Activated CD4-positive, alpha-beta memory T cell treated with anti-CD3 and anti-CD28 coated beads, Interleukin-2, amount 10 ng/mL, durations not matched to agents 7 days and 5 days (primary cell): ENCODE measurements around the gene MALAT1. TPM values are rescaled to one million over a fixed set of nuclear protein-coding genes. Genes with fewer than 3 reads are reported as not detected.
A peak's percentile ranks its signal among the peaks of the same experiment; 100 is the strongest.

Experiments used
- CTCF ChIA-PET: fragments of 350-600 bp; sonication (Branson Sonifier 250); formaldehyde crosslinking; loops from one replicate; lab custom pipeline; 2021; ENCODE audit warnings: antibody characterized with exemption, inconsistent platforms; lab: Charles Lee
- POLR2A ChIA-PET: fragments of 350-600 bp; sonication (Branson Sonifier 250); formaldehyde crosslinking; loops from one replicate; lab custom pipeline; 2021; ENCODE audit warnings: antibody characterized with exemption; lab: Charles Lee
- DNase-seq: peaks from one replicate; pipeline ENCODE4 v3.0.0-alpha.2; 2020
- H3K27ac Mint-ChIP-seq: one replicate; pipeline ENCODE4 v1.8.0; 2021; ENCODE audit warnings: mild to moderate bottlenecking, mixed read lengths
- H3K27me3 Mint-ChIP-seq: one replicate; pipeline ENCODE4 v1.8.0; 2021; ENCODE audit warnings: mixed read lengths
- H3K36me3 Mint-ChIP-seq: one replicate; pipeline ENCODE4 v1.8.0; 2021; ENCODE audit warnings: low read depth, mixed read lengths
- H3K4me1 Mint-ChIP-seq: one replicate; pipeline ENCODE4 v1.8.0; 2021; ENCODE audit warnings: mixed read lengths
- H3K4me3 Mint-ChIP-seq: one replicate; pipeline ENCODE4 v1.8.0; 2021; ENCODE audit warnings: mild to moderate bottlenecking, mixed read lengths
- H3K9me3 Mint-ChIP-seq: one replicate; pipeline ENCODE4 v1.8.0; 2021; ENCODE audit warnings: mixed read lengths
- total RNA-seq, 2 experiments: library from RNA; stranded (reverse); gene quantifications; one replicate each; pipeline ENCODE4 v1.2.3, GENCODE V29; 2021

Gene MALAT1
- total RNA-seq, 2 experiments from 2014 or later, result 7,674 to 7,759 TPM

- Mint-ChIP-seq H3K27me3 (no peaks in the 10 kb centered on the region), H3K27ac (no peak overlapping the region)
- CTCF ChIA-PET, result interaction anchor here (1.5 to 20.8 kb wide), 3 partner anchors 30 to 120 kb away, joined by 4 to 447 read pairs (median 4); partner anchors contain the start of gene NEAT1
Measured at GRCh38 chr11:65501472-65502273, 2.8 kb downstream of the MALAT1 start.

GRCh38 chr11:65502274-65502554 lies 3.4 kb downstream of the MALAT1 start:
- no peaks in the 10 kb centered on the region for H3K27me3 Mint-ChIP-seq
- no peaks in the 10 kb centered on the region for H3K36me3 Mint-ChIP-seq
- no peak overlapping the region for H3K27ac Mint-ChIP-seq
- ChIA-PET POLR2A (interaction anchor here (0.8 to 28.9 kb wide), 31 partner anchors 7 to 642 kb away, joined by 3 to 6840 read pairs (median 5); partner anchors contain the start of genes CCDC85B, DPF2, EHBP1L1 and EHD1), CTCF (interaction anchor here (1.5 to 20.8 kb wide), 3 partner anchors 30 to 121 kb away, joined by 4 to 447 read pairs (median 4); partner anchors contain the start of gene NEAT1)
- peaks cover 35% of the 10 kb centered on the region for H3K4me1 Mint-ChIP-seq
- H3K9me3 Mint-ChIP-seq, result no peaks in the 10 kb centered on the region
- DNase-seq, result no peak
- H3K4me3 Mint-ChIP-seq, result no peak overlapping the region

More at GRCh38 chr11:65501472-65502273, 2.8 kb downstream of the MALAT1 start:
- no peak for DNase-seq
- peaks cover 34% of the 10 kb centered on the region for H3K4me1 Mint-ChIP-seq
- H3K9me3 Mint-ChIP-seq, result no peaks in the 10 kb centered on the region
- no peaks in the 10 kb centered on the region for H3K36me3 Mint-ChIP-seq
- POLR2A ChIA-PET, result interaction anchor here (0.8 to 28.9 kb wide), 32 partner anchors 8 to 642 kb away, joined by 3 to 6840 read pairs (median 6); partner anchors contain the start of genes CCDC85B, DPF2, EHBP1L1 and EHD1
- H3K4me3 Mint-ChIP-seq, result no peak overlapping the region

- no peak for DNase-seq
- no peak overlapping the region for H3K4me3 Mint-ChIP-seq
- H3K27me3 Mint-ChIP-seq, result no peaks in the 10 kb centered on the region
- no peaks in the 10 kb centered on the region for H3K9me3 Mint-ChIP-seq
- peaks cover 40% of the 10 kb centered on the region for H3K4me1 Mint-ChIP-seq
- H3K27ac Mint-ChIP-seq, result no peak overlapping the region
- CTCF ChIA-PET, result interaction anchor here (1.5 to 20.8 kb wide), 3 partner anchors 31 to 121 kb away, joined by 4 to 447 read pairs (median 4); partner anchors contain the start of gene NEAT1
- POLR2A ChIA-PET, result interaction anchor here (0.6 to 28.9 kb wide), 31 partner anchors 7 to 643 kb away, joined by 3 to 6840 read pairs (median 5); partner anchors contain the start of genes CCDC85B, DPF2, EHBP1L1 and EHD1
- H3K36me3 Mint-ChIP-seq, result no peaks in the 10 kb centered on the region
Measured at GRCh38 chr11:65502555-65503367, 3.9 kb downstream of the MALAT1 start.

- DNase-seq, result no peak
- ChIA-PET CTCF (interaction anchor here (1.5 to 20.8 kb wide), 2 partner anchors 31 to 81 kb away, joined by 4 to 447 read pairs; partner anchors contain the start of gene NEAT1), POLR2A (interaction anchor here (0.9 to 28.9 kb wide), 15 partner anchors 22 to 387 kb away, joined by 3 to 6840 read pairs (median 11); partner anchors contain the start of genes CCDC85B, DPF2, EHBP1L1 and FRMD8)
- no peaks in the 10 kb centered on the region for H3K27me3 Mint-ChIP-seq
- no peaks in the 10 kb centered on the region for H3K36me3 Mint-ChIP-seq
- H3K4me1 Mint-ChIP-seq, result peaks cover 42% of the 10 kb centered on the region
- peak overlapping the region; percentile 70 for H3K27ac Mint-ChIP-seq
- H3K4me3 Mint-ChIP-seq, result no peak overlapping the region
- H3K9me3 Mint-ChIP-seq, result no peaks in the 10 kb centered on the region
Measured at GRCh38 chr11:65503368-65503948, 4.6 kb downstream of the MALAT1 start.

- no peak overlapping the region for H3K4me3 Mint-ChIP-seq
- peaks cover 43% of the 10 kb centered on the region for H3K4me1 Mint-ChIP-seq
- H3K27ac Mint-ChIP-seq, result peak overlapping the region; percentile 70
- ChIA-PET CTCF (interaction anchor here (1.6 to 20.8 kb wide), 2 partner anchors 82 to 189 kb away, joined by 4 to 447 read pairs; partner anchors contain the start of genes CDC42EP2 and NEAT1), POLR2A (interaction anchor here (0.7 to 28.9 kb wide), 27 partner anchors 5 to 242 kb away, joined by 3 to 6840 read pairs (median 9); partner anchors contain the start of genes DPF2, FRMD8, MALAT1 and NEAT1)
- no peaks in the 10 kb centered on the region for H3K27me3 Mint-ChIP-seq
- H3K36me3 Mint-ChIP-seq, result no peaks in the 10 kb centered on the region
- H3K9me3 Mint-ChIP-seq, result no peaks in the 10 kb centered on the region
- no peak for DNase-seq
Measured at GRCh38 chr11:65503949-65504673, 5.3 kb downstream of the MALAT1 start.

GRCh38 chr11:65504674-65505465 lies 6.0 kb downstream of the MALAT1 start:
- H3K27me3 Mint-ChIP-seq, result no peaks in the 10 kb centered on the region
- no peak overlapping the region for H3K4me3 Mint-ChIP-seq
- peaks cover 46% of the 10 kb centered on the region for H3K4me1 Mint-ChIP-seq
- DNase-seq, result no peak
- ChIA-PET POLR2A (interaction anchor here (0.6 to 28.9 kb wide), 33 partner anchors 6 to 243 kb away, joined by 3 to 6840 read pairs (median 8); partner anchors contain the start of genes DPF2, FRMD8, KAT5 and MALAT1), CTCF (interaction anchor here (1.2 to 20.8 kb wide), 4 partner anchors 20 to 190 kb away, joined by 4 to 447 read pairs (median 8); partner anchors contain the start of genes CDC42EP2, NEAT1 and SCYL1)
- no peaks in the 10 kb centered on the region for H3K9me3 Mint-ChIP-seq
- H3K36me3 Mint-ChIP-seq, result no peaks in the 10 kb centered on the region
- H3K27ac Mint-ChIP-seq, result peak overlapping the region; percentile 70

GRCh38 chr11:65505466-65506289 lies 6.8 kb downstream of the MALAT1 start:
- DNase-seq, result no peak
- peak overlapping the region; percentile 70 for H3K27ac Mint-ChIP-seq
- H3K36me3 Mint-ChIP-seq, result no peaks in the 10 kb centered on the region
- H3K4me3 Mint-ChIP-seq, result no peak overlapping the region
- H3K9me3 Mint-ChIP-seq, result no peaks in the 10 kb centered on the region
- H3K27me3 Mint-ChIP-seq, result no peaks in the 10 kb centered on the region
- H3K4me1 Mint-ChIP-seq, result peaks cover 50% of the 10 kb centered on the region
- ChIA-PET CTCF (interaction anchor here (0.7 to 20.8 kb wide), 6 partner anchors 7 to 191 kb away, joined by 3 to 447 read pairs (median 8); partner anchors contain the start of genes CDC42EP2, MALAT1, NEAT1 and SCYL1), POLR2A (interaction anchor here (0.6 to 28.9 kb wide), 38 partner anchors 6 to 997 kb away, joined by 3 to 6840 read pairs (median 6); partner anchors contain the start of genes DPF2, FRMD8, KAT5 and MALAT1)

- H3K36me3 Mint-ChIP-seq, result no peaks in the 10 kb centered on the region
- H3K27me3 Mint-ChIP-seq, result no peaks in the 10 kb centered on the region
- CTCF ChIA-PET, result interaction anchor here (0.7 to 20.8 kb wide), 5 partner anchors 8 to 173 kb away, joined by 3 to 447 read pairs (median 13); partner anchors contain the start of genes MALAT1, NEAT1 and SLC25A45
- no peak overlapping the region for H3K4me3 Mint-ChIP-seq
- H3K27ac Mint-ChIP-seq, result peak overlapping the region; percentile 70
- POLR2A ChIA-PET, result interaction anchor here (0.6 to 28.9 kb wide), 32 partner anchors 7 to 996 kb away, joined by 3 to 6840 read pairs (median 8); partner anchors contain the start of genes DPF2, FRMD8, MALAT1 and NEAT1
- no peak for DNase-seq
- H3K4me1 Mint-ChIP-seq, result peaks cover 53% of the 10 kb centered on the region
- H3K9me3 Mint-ChIP-seq, result no peaks in the 10 kb centered on the region
Measured at GRCh38 chr11:65506290-65506771, 7.5 kb downstream of the MALAT1 start.

- H3K4me1 Mint-ChIP-seq, result peaks cover 53% of the 10 kb centered on the region
- peak; percentile 40 for DNase-seq
- peak overlapping the region; percentile 70 for H3K27ac Mint-ChIP-seq
- ChIA-PET POLR2A (interaction anchor here (0.7 to 28.9 kb wide), 37 partner anchors 8 to 1165 kb away, joined by 3 to 6840 read pairs (median 6); partner anchors contain the start of genes DPF2, FAM89B, FRMD8 and MALAT1), CTCF (interaction anchor here (0.8 to 20.8 kb wide), 6 partner anchors 9 to 192 kb away, joined by 3 to 447 read pairs (median 10); partner anchors contain the start of genes MALAT1 and NEAT1)
- no peaks in the 10 kb centered on the region for H3K36me3 Mint-ChIP-seq
- H3K4me3 Mint-ChIP-seq, result no peak overlapping the region
- no peaks in the 10 kb centered on the region for H3K27me3 Mint-ChIP-seq
- H3K9me3 Mint-ChIP-seq, result no peaks in the 10 kb centered on the region
Measured at GRCh38 chr11:65506772-65507505, 8.1 kb downstream of the MALAT1 start.
